Natural killer cell (primary cell): ENCODE data around the gene PRKCB. TPM values are rescaled to one million over a fixed set of nuclear protein-coding genes. Genes with fewer than 3 reads are reported as not detected.

Experiments
- ATAC-seq, 3 donors: fragments of 150-1000 bp in 2 of 3; fragments of 200-7000 bp in 1 of 3; cut with Tn5 transposase; 1 replicate in 1 of 3; 2 replicates in 2 of 3; pipeline ENCODE4 v1.10.0; 2021; ENCODE audit warnings: mild to moderate bottlenecking in 2 of 3, moderate library complexity in 2 of 3
- DNase-seq, 2 donors: peaks; one replicate each; pipeline versions ENCODE4 v3.0.0 to v3.0.0-alpha.2; 2013 to 2021; ENCODE audit warnings: mixed read lengths in 1 of 2
- H3K27ac ChIP-seq: one replicate; pipeline ENCODE4 v1.5.1; 2013; ENCODE audit warnings: mild to moderate bottlenecking, low read length
- H3K27me3 ChIP-seq: one replicate; pipeline ENCODE4 v1.6.1; 2013; ENCODE audit warnings: low read length; ENCODE audit not compliant: control insufficient read depth, insufficient read depth
- H3K36me3 ChIP-seq: one replicate; pipeline ENCODE4 v1.6.1; 2013; ENCODE audit warnings: low read length; ENCODE audit not compliant: control insufficient read depth, insufficient read depth
- H3K4me1 ChIP-seq: one replicate; pipeline ENCODE4 v1.6.1; 2013; ENCODE audit warnings: low read length; ENCODE audit not compliant: control insufficient read depth, insufficient read depth
- H3K4me3 ChIP-seq: one replicate; pipeline ENCODE4 v1.5.1; 2013; ENCODE audit warnings: low read length
- H3K9me3 ChIP-seq: one replicate; pipeline ENCODE4 v1.6.1; 2013; ENCODE audit warnings: low read length; ENCODE audit not compliant: control insufficient read depth, insufficient read depth
- H3K27ac Mint-ChIP-seq, 2 donors: one replicate each; pipeline ENCODE4 v1.8.0; 2022; ENCODE audit warnings: mild to moderate bottlenecking in 2 of 2, mixed read lengths in 2 of 2, moderate library complexity in 1 of 2
- H3K27me3 Mint-ChIP-seq, 2 donors: one replicate each; pipeline ENCODE4 v1.8.0; 2022; ENCODE audit warnings: low read depth in 2 of 2, mixed read lengths in 2 of 2
- H3K36me3 Mint-ChIP-seq: one replicate; pipeline ENCODE4 v1.8.0; 2022; ENCODE audit warnings: mixed read lengths
- H3K4me1 Mint-ChIP-seq, 2 donors: one replicate each; pipeline ENCODE4 v1.8.0; 2022; ENCODE audit warnings: mixed read lengths in 2 of 2
- H3K4me3 Mint-ChIP-seq: one replicate; pipeline ENCODE4 v1.8.0; 2022; ENCODE audit warnings: mild to moderate bottlenecking, moderate library complexity, mixed read lengths
- H3K9me3 Mint-ChIP-seq, 2 donors: one replicate each; pipeline ENCODE4 v1.8.0; 2022; ENCODE audit warnings: mixed read lengths in 2 of 2
- CTCF ChIP-seq: fragments of 200-600 bp; IDR thresholded peaks from one replicate; pipeline ENCODE4 v1.8.0; 2022; ENCODE audit warnings: antibody characterized with exemption
- WGBS: methylation state at CpG from one replicate; pipeline ENCODE4 v1.1.7; 2013; ENCODE audit warnings: missing lambda C conversion rate; ENCODE audit not compliant: insufficient coverage; 5-methylcytosine and 5-hydroxymethylcytosine counted together
- intact Hi-C: fragments of 100-400 bp; cut with micrococcal nuclease; formaldehyde crosslinking; loops from one replicate; pipeline ENCODE4 v1.14.2; 2022
- total RNA-seq, 4 donors: library from RNA; stranded (reverse); fragments of 120-200 nt in 1 of 4; gene quantifications; one replicate each; pipeline versions ENCODE4 v1.2.3 to v1.2.4, GENCODE V29; 2013 to 2022

Gene PRKCB
- total RNA-seq, 3 donors from 2014 or later (not counting 1 experiment from before 2014, with no cell fraction given): 182 to 222 (median 183) TPM

GRCh38 chr16:23968176-23968575, 132.4 kb downstream of the PRKCB start:
- H3K36me3 Mint-ChIP-seq: no peaks in the 10 kb centered on the region
- peak overlapping the region in 1 of 2 donors; percentile 46 for H3K27ac Mint-ChIP-seq
- Histone ChIP-seq H3K9me3 (no peaks in the 10 kb centered on the region), H3K4me1 (peaks cover 20% of the 10 kb centered on the region), H3K4me3 (no peak overlapping the region), H3K27me3 (no peaks in the 10 kb centered on the region), H3K27ac (no peak overlapping the region), H3K36me3 (peaks cover 14% of the 10 kb centered on the region)
- DNase-seq (no peak), ATAC-seq (no peak)
- intact Hi-C loops: no loop called here
- no peak overlapping the region for H3K4me3 Mint-ChIP-seq
- WGBS: 94% methylated on average over 4 of the region's 6 CpGs
- H3K27me3 Mint-ChIP-seq: no peaks in the 10 kb centered on the region
- no peaks in the 10 kb centered on the region for H3K9me3 Mint-ChIP-seq
- no peak for TF ChIP-seq CTCF
- H3K4me1 Mint-ChIP-seq: peaks cover 47 to 60% of the 10 kb centered on the region in 2 donors

GRCh38 chr16:23969468-23970297, 133.9 kb downstream of the PRKCB start:
- H3K4me3 Mint-ChIP-seq: no peak overlapping the region
- Histone ChIP-seq H3K27me3 (no peaks in the 10 kb centered on the region), H3K36me3 (peaks cover 7% of the 10 kb centered on the region), H3K4me3 (no peak overlapping the region), H3K4me1 (peaks cover 21% of the 10 kb centered on the region), H3K27ac (no peak overlapping the region), H3K9me3 (no peaks in the 10 kb centered on the region)
- H3K36me3 Mint-ChIP-seq: no peaks in the 10 kb centered on the region
- no peaks in the 10 kb centered on the region for H3K27me3 Mint-ChIP-seq
- H3K27ac Mint-ChIP-seq: no peak overlapping the region
- intact Hi-C loops: no loop called here
- H3K9me3 Mint-ChIP-seq: no peaks in the 10 kb centered on the region
- peaks cover 57 to 70% of the 10 kb centered on the region in 2 donors for H3K4me1 Mint-ChIP-seq
- WGBS: 92% methylated on average over 4 of the region's 6 CpGs
- TF ChIP-seq CTCF: no peak
- DNase-seq (no peak), ATAC-seq (no peak)

GRCh38 chr16:23974223-23974622, 138.4 kb downstream of the PRKCB start:
- no peak for TF ChIP-seq CTCF
- intact Hi-C loops: no loop called here
- Mint-ChIP-seq H3K27ac (peak overlapping the region; percentile 9 to 47), H3K36me3 (no peaks in the 10 kb centered on the region), H3K27me3 (no peaks in the 10 kb centered on the region), H3K4me3 (no peak overlapping the region), H3K4me1 (peaks cover 66 to 74% of the 10 kb centered on the region in 2 donors), H3K9me3 (no peaks in the 10 kb centered on the region)
- Histone ChIP-seq H3K9me3 (no peaks in the 10 kb centered on the region), H3K4me3 (no peak overlapping the region), H3K36me3 (peaks cover 5% of the 10 kb centered on the region), H3K27me3 (no peaks in the 10 kb centered on the region), H3K27ac (no peak overlapping the region), H3K4me1 (peaks cover 22% of the 10 kb centered on the region)
- no peak for DNase-seq
- no peak for ATAC-seq
- WGBS: 93% methylated on average over 4 of the region's 4 CpGs
